Small intestine (tissue), 7 donors: ENCODE data around the gene PIRT. TPM values are rescaled to one million over a fixed set of nuclear protein-coding genes. Genes with fewer than 3 reads are reported as not detected.

ENCODE experiments used
- DNase-seq, 2 donors: peaks; one replicate each; pipeline versions ENCODE4 v3.0.0 to v3.0.0-alpha.2; 2013
- FAIRE-seq: peaks from 2 replicates; lab custom pipeline; 2012; peaks lifted over from hg19 to GRCh38; lab: Jason Lieb, UNC
- H3K27ac ChIP-seq, 3 donors: one replicate each; pipeline ENCODE4 v1.5.1; 2013; ENCODE audit warnings: low read length in 2 of 3, mild to moderate bottlenecking in 2 of 3, control low read depth in 1 of 3, inconsistent platforms in 1 of 3, low read depth in 1 of 3, moderate library complexity in 1 of 3
- H3K27me3 ChIP-seq, 3 donors: one replicate each; pipeline ENCODE4 v1.6.1; 2013; ENCODE audit warnings: low read length in 3 of 3, inconsistent platforms in 1 of 3; ENCODE audit not compliant: control insufficient read depth in 3 of 3, insufficient read depth in 3 of 3
- H3K36me3 ChIP-seq, 3 donors: one replicate each; pipeline ENCODE4 v1.6.1; 2013; ENCODE audit warnings: low read length in 3 of 3, inconsistent platforms in 1 of 3, low read depth in 1 of 3, mild to moderate bottlenecking in 1 of 3, moderate library complexity in 1 of 3; ENCODE audit not compliant: control insufficient read depth in 3 of 3, insufficient read depth in 2 of 3
- H3K4me1 ChIP-seq, 3 donors: one replicate each; pipeline ENCODE4 v1.6.1; 2013; ENCODE audit warnings: low read length in 2 of 3, inconsistent platforms in 1 of 3, low read depth in 1 of 3, mild to moderate bottlenecking in 1 of 3, moderate library complexity in 1 of 3; ENCODE audit not compliant: control insufficient read depth in 3 of 3, insufficient read depth in 2 of 3
- H3K4me3 ChIP-seq, 3 donors: one replicate each; pipeline ENCODE4 v1.5.1; 2013; ENCODE audit warnings: low read length in 3 of 3, control low read depth in 1 of 3, inconsistent platforms in 1 of 3, low read depth in 1 of 3, mild to moderate bottlenecking in 1 of 3, moderate library complexity in 1 of 3
- H3K9me3 ChIP-seq, 2 donors: one replicate each; pipeline ENCODE4 v1.6.1; 2013; ENCODE audit warnings: low read depth in 1 of 2, low read length in 1 of 2; ENCODE audit not compliant: control insufficient read depth in 2 of 2, insufficient read depth in 1 of 2
- WGBS, 3 donors: extraction: QIAGEN DNeasy Blood & Tissue Kit; methylation state at CpG; one replicate each; pipeline ENCODE4 v1.1.7; 2013; 5-methylcytosine and 5-hydroxymethylcytosine counted together
- polyA plus RNA-seq, 4 donors: library from polyadenylated mRNA; stranded (reverse) in 3 of 4; unstranded in 1 of 4; fragments of 200-250 nt in 3 of 4; fragments of 120-200 nt in 1 of 4; gene quantifications; one replicate each; pipeline versions ENCODE4 v1.2.1 to v1.2.3, GENCODE V29; 2013
- donor health status: healthy with polysubstance abuse.
- donor health status: control.
- donor health status: control.
- donor health status: Bipolar disorder and iron deficiency.
- donor health status: healthy.

The PIRT gene
- polyA plus RNA-seq, 4 donors, result 1.2 to 10.8 TPM; not detected in 2

GRCh38 chr17:10777131-10777807 is 60.6 kb downstream of the PIRT start:
- Histone ChIP-seq H3K4me1 (peaks cover 0 to 8% (median 3%) of the 10 kb centered on the region in 3 donors), H3K27me3 (no peaks in the 10 kb centered on the region), H3K9me3 (peaks cover 0 to 18% of the 10 kb centered on the region in 2 donors), H3K27ac (peak overlapping the region; percentile 37 to 85 (median 39)), H3K4me3 (no peak overlapping the region), H3K36me3 (no peaks in the 10 kb centered on the region)
- 27 to 70% (median 52%) methylated on average over 11 of the region's 11 CpGs for WGBS, 3 donors
- FAIRE-seq (no peak), DNase-seq (peak in 1 of 2 donors; percentile 46)

- DNase-seq (peak in 1 of 2 donors; percentile 57), FAIRE-seq (no peak)
- Histone ChIP-seq H3K36me3 (no peaks in the 10 kb centered on the region), H3K4me1 (peaks cover 0 to 8% (median 3%) of the 10 kb centered on the region in 3 donors), H3K27ac (peak overlapping the region in 2 of 3 donors; percentile 74 to 85), H3K27me3 (no peaks in the 10 kb centered on the region), H3K9me3 (peaks cover 0 to 23% of the 10 kb centered on the region in 2 donors), H3K4me3 (no peak overlapping the region)
- 20 to 29% (median 26%) methylated on average over 2 of the region's 2 CpGs for WGBS, 3 donors
Observed at GRCh38 chr17:10776381-10776780, 61.5 kb downstream of the PIRT start.

GRCh38 chr17:10775740-10776356 is 62.0 kb downstream of the PIRT start:
- H3K27ac ChIP-seq, result peak overlapping the region; percentile 77 to 85 (median 78)
- H3K4me3 ChIP-seq, result no peak overlapping the region
- H3K27me3 ChIP-seq, result no peaks in the 10 kb centered on the region
- H3K9me3 ChIP-seq, result peaks cover 0 to 23% of the 10 kb centered on the region in 2 donors
- WGBS, 3 donors, result 16 to 50% (median 28%) methylated on average over 5 of the region's 5 CpGs
- DNase-seq, result peak; percentile 71 to 83
- peak; percentile 26 for FAIRE-seq
- H3K36me3 ChIP-seq, result peaks cover 0 to 3% (median 0%) of the 10 kb centered on the region in 3 donors
- H3K4me1 ChIP-seq, result peaks cover 0 to 8% (median 3%) of the 10 kb centered on the region in 3 donors

- peaks cover 0 to 8% (median 3%) of the 10 kb centered on the region in 3 donors for H3K4me1 ChIP-seq
- WGBS, 3 donors, result 38 to 65% (median 59%) methylated on average over 4 of the region's 4 CpGs
- DNase-seq, result peak in 1 of 2 donors; percentile 72
- H3K27ac ChIP-seq, result peak overlapping the region in 2 of 3 donors; percentile 77 to 78
- no peak overlapping the region for H3K4me3 ChIP-seq
- no peaks in the 10 kb centered on the region for H3K27me3 ChIP-seq
- H3K9me3 ChIP-seq, result peaks cover 0 to 23% of the 10 kb centered on the region in 2 donors
- no peak for FAIRE-seq
- peaks cover 0 to 3% (median 0%) of the 10 kb centered on the region in 3 donors for H3K36me3 ChIP-seq
Observed at GRCh38 chr17:10775058-10775457, 62.8 kb downstream of the PIRT start.

- peaks cover 0 to 13% (median 2%) of the 10 kb centered on the region in 3 donors for H3K36me3 ChIP-seq
- H3K4me1 ChIP-seq, result peaks cover 0 to 8% (median 3%) of the 10 kb centered on the region in 3 donors
- H3K9me3 ChIP-seq, result peaks cover 0 to 29% of the 10 kb centered on the region in 2 donors
- DNase-seq, result no peak
- WGBS, 3 donors, result 70 to 85% (median 84%) methylated on average over 2 of the region's 2 CpGs
- no peak overlapping the region for H3K4me3 ChIP-seq
- no peaks in the 10 kb centered on the region for H3K27me3 ChIP-seq
- no peak for FAIRE-seq
- H3K27ac ChIP-seq, result no peak overlapping the region
Observed at GRCh38 chr17:10773391-10773790, 64.5 kb downstream of the PIRT start.

Other genes with a start within 250 kb of the PIRT start
- 10 to 100 TPM in 3 of 4 donors, 1 to 10 TPM in 1; 2.0 to 40.0 (median 14.8) TPM for gene MYH3, start 180.8 kb downstream of the PIRT start, polyA plus RNA-seq
- 10 to 100 TPM; 15.7 to 43.5 (median 24.8) TPM for gene SCO1, start 140.6 kb downstream of the PIRT start, polyA plus RNA-seq
- gene ADPRM, start 140.5 kb downstream of the PIRT start, polyA plus RNA-seq, result 10 to 100 TPM in 3 of 4 donors, 1 to 10 TPM in 1; 7.2 to 21.8 (median 16.1) TPM
- 10 to 100 TPM; 12.4 to 61.3 (median 43.5) TPM for gene TMEM220, start 108.1 kb downstream of the PIRT start, polyA plus RNA-seq
- gene TMEM238L, start 34.0 kb downstream of the PIRT start, polyA plus RNA-seq, result 10 to 100 TPM in 3 of 4 donors, 1 to 10 TPM in 1; 6.0 to 26.8 (median 20.6) TPM